MCF 10A (cell line): ENCODE results near the gene IL4. TPM values are rescaled to one million over a fixed set of nuclear protein-coding genes. Genes with fewer than 3 reads are reported as not detected.

ENCODE experiments used
- BruUV-seq: library from RNA; stranded (reverse); fragments of 400-500 nt; replicated peaks from 2 replicates; lab custom pipeline; 2021; lab: Mats Ljungman, UMichigan
- CTCF ChIA-PET: fragments of 300-600 bp; sonication (Branson Sonifier 250); formaldehyde crosslinking; extraction: SDS; loops from one replicate; lab custom pipeline; 2021; ENCODE audit warnings: antibody characterized with exemption, inconsistent platforms; lab: Yijun Ruan, JAX
- POLR2A ChIA-PET: fragments of 300-600, 350-650 bp; sonication (Branson Sonifier 250); formaldehyde crosslinking; extraction: SDS; loops from one replicate; lab custom pipeline; 2020; ENCODE audit warnings: antibody characterized with exemption, inconsistent platforms; lab: Yijun Ruan, JAX
- DNase-seq: peaks from one replicate; pipeline ENCODE4 v3.0.0-alpha.2; 2018; ENCODE audit not compliant: unreplicated experiment
- H3K27ac Mint-ChIP-seq: one replicate; pipeline ENCODE4 v1.8.0; 2022; ENCODE audit warnings: mild to moderate bottlenecking, low read depth, mixed read lengths; ENCODE audit not compliant: unreplicated experiment
- H3K27me3 Mint-ChIP-seq: one replicate; pipeline ENCODE4 v1.8.0; 2022; ENCODE audit warnings: mixed read lengths; ENCODE audit not compliant: insufficient read depth, unreplicated experiment
- H3K36me3 Mint-ChIP-seq: one replicate; pipeline ENCODE4 v1.8.0; 2022; ENCODE audit warnings: mild to moderate bottlenecking, moderate library complexity, mixed read lengths; ENCODE audit not compliant: insufficient read depth, unreplicated experiment
- H3K4me1 Mint-ChIP-seq: one replicate; pipeline ENCODE4 v1.8.0; 2022; ENCODE audit warnings: mixed read lengths; ENCODE audit not compliant: insufficient read depth, unreplicated experiment
- H3K4me3 Mint-ChIP-seq: one replicate; pipeline ENCODE4 v1.8.0; 2022; ENCODE audit warnings: mild to moderate bottlenecking, moderate library complexity, mixed read lengths; ENCODE audit not compliant: unreplicated experiment
- H3K9me3 Mint-ChIP-seq: one replicate; pipeline ENCODE4 v1.8.0; 2022; ENCODE audit warnings: mixed read lengths; ENCODE audit not compliant: unreplicated experiment
- intact Hi-C: fragments of 100-400 bp; cut with micrococcal nuclease; formaldehyde crosslinking; loops from 2 replicates; pipeline ENCODE4 v1.14.1; 2022
- total RNA-seq: library from RNA; stranded (reverse); gene quantifications from 2 replicates; pipeline ENCODE4 v1.2.3, GENCODE V29; 2022
- TF ChIP-seq, protein P1 (sequence below): fragments of 200-600 bp; IDR thresholded peaks from one replicate; pipeline ENCODE4 v1.8.0; 2022; ENCODE audit warnings: antibody characterized with exemption, mild to moderate bottlenecking; ENCODE audit not compliant: unreplicated experiment

The IL4 gene
- total RNA-seq, 1 experiment from 2014 or later: not detected

DNA sequence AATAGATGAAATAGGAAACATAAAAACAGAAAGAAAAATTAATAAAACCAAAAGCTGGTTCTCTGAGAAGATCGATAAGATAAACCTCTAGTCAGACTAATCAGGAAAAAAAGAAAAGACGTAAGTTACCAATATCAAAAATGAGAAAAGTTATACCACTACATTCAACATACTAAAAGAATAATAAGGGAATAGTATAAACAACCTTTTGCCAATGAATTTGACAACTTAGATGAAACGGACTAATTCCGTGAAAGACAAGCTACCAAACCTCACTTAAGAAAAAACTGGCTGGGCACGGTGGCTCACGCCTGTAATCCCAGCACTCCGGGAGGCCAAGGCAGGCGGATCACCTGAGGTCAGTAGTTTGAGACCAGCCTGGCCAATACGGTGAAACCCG lies 56.1 kb downstream of the IL4 start:
- intact Hi-C loops: no loop called here
- no peaks in the 10 kb centered on the region for H3K27me3 Mint-ChIP-seq

More for the DNA sequence above, 56.1 kb downstream of the IL4 start:
- Mint-ChIP-seq H3K4me3 (no peak overlapping the region), H3K9me3 (no peaks in the 10 kb centered on the region), H3K4me1 (peaks cover 7% of the 10 kb centered on the region), H3K27ac (no peak overlapping the region), H3K36me3 (peaks cover 48% of the 10 kb centered on the region)
- TF ChIP-seq, protein P1, sequence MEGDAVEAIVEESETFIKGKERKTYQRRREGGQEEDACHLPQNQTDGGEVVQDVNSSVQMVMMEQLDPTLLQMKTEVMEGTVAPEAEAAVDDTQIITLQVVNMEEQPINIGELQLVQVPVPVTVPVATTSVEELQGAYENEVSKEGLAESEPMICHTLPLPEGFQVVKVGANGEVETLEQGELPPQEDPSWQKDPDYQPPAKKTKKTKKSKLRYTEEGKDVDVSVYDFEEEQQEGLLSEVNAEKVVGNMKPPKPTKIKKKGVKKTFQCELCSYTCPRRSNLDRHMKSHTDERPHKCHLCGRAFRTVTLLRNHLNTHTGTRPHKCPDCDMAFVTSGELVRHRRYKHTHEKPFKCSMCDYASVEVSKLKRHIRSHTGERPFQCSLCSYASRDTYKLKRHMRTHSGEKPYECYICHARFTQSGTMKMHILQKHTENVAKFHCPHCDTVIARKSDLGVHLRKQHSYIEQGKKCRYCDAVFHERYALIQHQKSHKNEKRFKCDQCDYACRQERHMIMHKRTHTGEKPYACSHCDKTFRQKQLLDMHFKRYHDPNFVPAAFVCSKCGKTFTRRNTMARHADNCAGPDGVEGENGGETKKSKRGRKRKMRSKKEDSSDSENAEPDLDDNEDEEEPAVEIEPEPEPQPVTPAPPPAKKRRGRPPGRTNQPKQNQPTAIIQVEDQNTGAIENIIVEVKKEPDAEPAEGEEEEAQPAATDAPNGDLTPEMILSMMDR: no peak
- DNase-seq: no peak
- CTCF ChIA-PET: interaction anchor here (0.6 to 1.8 kb wide), 5 partner anchors 10 to 1121 kb away, joined by 3 to 6 read pairs (median 4); no protein-coding TSS in a partner anchor
- POLR2A ChIA-PET: no interaction called here
- no TSS peak for BruUV-seq

Other genes with a start within 250 kb of the IL4 start
- gene IRF1, start 183.2 kb upstream of the IL4 start, total RNA-seq: 18.7 and 23.0 TPM in 2 replicates
- gene IL5, start 130.5 kb upstream of the IL4 start, total RNA-seq: not detected in 2 replicates
- 145 TPM in 2 replicates for gene RAD50, start 117.0 kb upstream of the IL4 start, total RNA-seq
- not detected in 2 replicates for gene IL13, start 15.8 kb upstream of the IL4 start, total RNA-seq
- 23.9 and 31.5 TPM in 2 replicates for gene KIF3A, start 63.6 kb downstream of the IL4 start, total RNA-seq
- 0.12 and 0.16 TPM in 2 replicates for gene CCNI2, start 73.4 kb downstream of the IL4 start, total RNA-seq
- gene SEPTIN8, start 103.2 kb downstream of the IL4 start, total RNA-seq: 34.8 and 53.1 TPM in 2 replicates
- not detected in 2 replicates for gene SOWAHA, start 139.3 kb downstream of the IL4 start, total RNA-seq
- gene SHROOM1, start 156.7 kb downstream of the IL4 start, total RNA-seq: 20.5 and 22.7 TPM in 2 replicates
- gene GDF9, start 192.5 kb downstream of the IL4 start, total RNA-seq: 0.51 and 0.79 TPM in 2 replicates
- gene UQCRQ, start 192.7 kb downstream of the IL4 start, total RNA-seq: 974 and 1,181 TPM in 2 replicates
- 2.9 and 3.2 TPM in 2 replicates for gene LEAP2, start 199.7 kb downstream of the IL4 start, total RNA-seq